GM21390 (cell line): Measurements from ENCODE around the gene CRACDL.
"Not testable (repeated sequence)": the region's sequence is repeated elsewhere in the genome, so short reads cannot be mapped to it uniquely, and the experiment has no call there.

ENCODE experiments used
- ATAC-seq: cut with Tn5 transposase; IDR thresholded peaks from one replicate; pipeline ENCODE4 v1.9.1; 2021; ENCODE audit not compliant: unreplicated experiment

CRACDL gene

GRCh38 chr2:98759338-98759737, 176.7 kb downstream of the CRACDL start:
- no peak for ATAC-seq

- ATAC-seq, result peak; percentile 82
Measured at GRCh38 chr2:98757904-98758421, 178.1 kb downstream of the CRACDL start.

- no peak for ATAC-seq
Measured at GRCh38 chr2:98753801-98754200, 182.2 kb downstream of the CRACDL start.

- not testable (repeated sequence) for ATAC-seq
Measured at GRCh38 chr2:98752711-98753110, 183.3 kb downstream of the CRACDL start.

GRCh38 chr2:98751748-98752147, 184.3 kb downstream of the CRACDL start:
- ATAC-seq, result no peak

- no peak for ATAC-seq
Measured at GRCh38 chr2:98750593-98751282, 185.3 kb downstream of the CRACDL start.

GRCh38 chr2:98749066-98749450, 187.0 kb downstream of the CRACDL start:
- ATAC-seq, result no peak

- peak; percentile 61 for ATAC-seq
Measured at GRCh38 chr2:98748292-98749065, 187.5 kb downstream of the CRACDL start.

GRCh38 chr2:98747888-98748287, 188.1 kb downstream of the CRACDL start:
- ATAC-seq, result no peak

GRCh38 chr2:98746426-98746825, 189.6 kb downstream of the CRACDL start:
- no peak for ATAC-seq

- no peak for ATAC-seq
Measured at GRCh38 chr2:98744595-98744994, 191.4 kb downstream of the CRACDL start.
